A549 (cell line): ENCODE measurements around the gene KCNH2. TPM values are rescaled to one million over a fixed set of nuclear protein-coding genes. Genes with fewer than 3 reads are reported as not detected.
"Not testable (repeated sequence)": the region's sequence is repeated elsewhere in the genome, so short reads cannot be mapped to it uniquely, and the experiment has no call there.

ENCODE experiments used
- ATAC-seq, 2 experiments: fragments of 200-7000 bp in 1 of 2; fragments of >200 bp in 1 of 2; cut with Nextera tagmentation in 1 of 2; cut with Tn5 transposase in 1 of 2; 3 replicates each; pipeline versions ENCODE4 v1.8.0 to v1.9.1; 2018 to 2020; ENCODE audit warnings: mild to moderate bottlenecking in 1 of 2, moderate library complexity in 1 of 2
- CTCF ChIA-PET: fragments of 300-600 bp; sonication (Branson Sonifier 250); formaldehyde crosslinking; extraction: SDS; loops from one replicate; lab custom pipeline; 2021; ENCODE audit warnings: antibody characterized with exemption, inconsistent platforms; lab: Yijun Ruan, JAX
- POLR2A ChIA-PET: fragments of 350-600 bp; formaldehyde crosslinking; extraction: SDS; loops from one replicate; lab custom pipeline; 2021; ENCODE audit warnings: antibody characterized with exemption, inconsistent platforms; lab: Yijun Ruan, JAX
- DNase-seq, 2 experiments: peaks; one replicate each; pipeline versions ENCODE4 v3.0.0 to v3.0.0-alpha.2; 2011 to 2016; ENCODE audit warnings: low read depth in 1 of 2, low spot score in 1 of 2
- FAIRE-seq: peaks from 2 replicates; lab custom pipeline; 2011; peaks lifted over from hg19 to GRCh38; lab: Jason Lieb, UNC
- H3K27ac ChIP-seq, 2 experiments: fragments of >200 bp; sonication (Bioruptor Twin); formaldehyde crosslinking; 3 replicates each; pipeline ENCODE4 v1.5.1; 2016 to 2017
- H3K4me1 ChIP-seq: fragments of >200 bp; sonication (Bioruptor Twin); formaldehyde crosslinking; 3 replicates; pipeline ENCODE4 v1.6.1; 2016
- H3K4me2 ChIP-seq: fragments of >200 bp; sonication (Bioruptor Twin); formaldehyde crosslinking; 3 replicates; pipeline ENCODE4 v1.6.1; 2016
- H3K4me3 ChIP-seq: fragments of >200 bp; sonication (Bioruptor Twin); formaldehyde crosslinking; 3 replicates; pipeline ENCODE4 v1.5.1; 2016
- H3K9me3 ChIP-seq: fragments of >200 bp; sonication (Bioruptor Twin); formaldehyde crosslinking; 3 replicates; pipeline ENCODE4 v1.6.1; 2016
- ATOH8 ChIP-seq: fragments of 250-450 bp; sonication (Bioruptor Pico); IDR thresholded peaks from 2 replicates; pipeline ENCODE4 v1.5.0; 2020; ENCODE audit warnings: low read depth, mild to moderate bottlenecking, moderate library complexity
- BCL3 ChIP-seq: fragments of >200 bp; sonication (Bioruptor Twin); formaldehyde crosslinking; IDR thresholded peaks from 3 replicates; pipeline ENCODE4 v1.6.1; 2016
- EHF ChIP-seq: fragments of 250-450 bp; sonication (Bioruptor Pico); IDR thresholded peaks from 2 replicates; pipeline ENCODE4 v1.5.0; 2020; ENCODE audit warnings: mild to moderate bottlenecking
- FOSL2 ChIP-seq, 2 experiments: fragments of 450-650 bp in 1 of 2; fragments of >200 bp in 1 of 2; sonication (Bioruptor Twin) in 1 of 2; formaldehyde crosslinking; IDR thresholded peaks; 2 replicates each; pipeline versions ENCODE4 v1.5.0 to v1.6.1; 2016 to 2020; ENCODE audit warnings: mild to moderate bottlenecking in 1 of 2, moderate library complexity in 1 of 2
- HOXA7 ChIP-seq: fragments of 250-450 bp; sonication (Bioruptor Pico); IDR thresholded peaks from 2 replicates; pipeline ENCODE4 v1.5.0; 2020; ENCODE audit warnings: mild to moderate bottlenecking, moderate library complexity
- JUNB ChIP-seq: fragments of >200 bp; sonication (Bioruptor Twin); formaldehyde crosslinking; IDR thresholded peaks from 2 replicates; pipeline ENCODE4 v1.6.1; 2016
- MAFK ChIP-seq: fragments of 450-650 bp; IDR thresholded peaks from 2 replicates; pipeline ENCODE4 v1.6.1; 2014; ENCODE audit not compliant: partially characterized antibody
- MAX ChIP-seq: IDR thresholded peaks from 2 replicates; pipeline ENCODE4 v1.6.1; 2012
- NFE2L2 ChIP-seq: fragments of 150-350 bp; conservative IDR thresholded peaks from 2 replicates; pipeline ENCODE4 v1.6.1; 2014; ENCODE audit warnings: low read length
- SREBF2 ChIP-seq: fragments of 450-650 bp; IDR thresholded peaks from 2 replicates; pipeline ENCODE4 v1.6.1; 2014; ENCODE audit warnings: mild to moderate bottlenecking, moderate library complexity
- TP53 ChIP-seq: fragments of 250-450 bp; sonication (Bioruptor Pico); IDR thresholded peaks from 2 replicates; pipeline ENCODE4 v1.5.0; 2021; ENCODE audit warnings: mild to moderate bottlenecking, moderate library complexity
- USF2 ChIP-seq: fragments of 450-650 bp; IDR thresholded peaks from 2 replicates; pipeline ENCODE4 v1.6.1; 2014; ENCODE audit warnings: antibody characterized with exemption
- ZC3H11A ChIP-seq: fragments of 450-650 bp; IDR thresholded peaks from 2 replicates; pipeline ENCODE4 v1.6.1; 2014; ENCODE audit warnings: antibody characterized with exemption, mild to moderate bottlenecking
- ZNF302 ChIP-seq: fragments of 250-450 bp; sonication (Bioruptor Pico); IDR thresholded peaks from 2 replicates; pipeline ENCODE4 v1.9.0; 2021; ENCODE audit warnings: inconsistent platforms, mild to moderate bottlenecking, moderate library complexity
- ZSCAN20 ChIP-seq: fragments of 250-450 bp; sonication (Bioruptor Pico); IDR thresholded peaks from 2 replicates; pipeline ENCODE4 v1.8.0; 2022; ENCODE audit warnings: mild to moderate bottlenecking, moderate library complexity
- WGBS: methylation state at CpG from one replicate; pipeline ENCODE4 v1.1.6; 2017; ENCODE audit errors: missing lambda C conversion rate; 5-methylcytosine and 5-hydroxymethylcytosine counted together
- polyA plus RNA-seq, 4 experiments: library from polyadenylated mRNA; depleted of rRNA in 3 of 4; stranded (reverse); fragments of >200 nt; fragmentation: RNase III in 1 of 4; extraction: RNeasy Plus Mini Kit Qiagen cat#74134 plus additional on column Dnase treatment in 1 of 4; gene quantifications; 2 replicates in 3 of 4; 3 replicates in 1 of 4; pipeline ENCODE4 v1.2.3, GENCODE V29; 2011 to 2017

The KCNH2 gene
- polyA plus RNA-seq, 2 of the 4 experiments (the other 2 are of a cell fraction): 0.26 to 0.41 TPM

GRCh38 chr7:151026771-151027727 is 48.9 kb upstream of the KCNH2 start:
- not testable (repeated sequence) for ATAC-seq, DNase-seq, FAIRE-seq, H3K9me3 ChIP-seq, H3K4me3 ChIP-seq
- ChIA-PET CTCF (interaction anchor here (1.4 to 3.6 kb wide), 8 partner anchors 9 to 85 kb away, joined by 4 to 28 read pairs (median 14); no protein-coding TSS in a partner anchor), POLR2A (interaction anchor here (0.8 to 1.5 kb wide), 6 partner anchors 8 to 649 kb away, joined by 3 to 6 read pairs (median 4); partner anchors contain the start of genes ABCF2 and CDK5)
- TF ChIP-seq ZSCAN20: 0 out of 2 replicates have a peak, but pooled peaks have one; percentile 18
- TF ChIP-seq EHF (CRISPR knock-in tag): 0 out of 2 replicates have a peak, but pooled peaks have one; percentile 56
- H3K27ac ChIP-seq: peak overlapping the region in 1 of 2 experiments; percentile 83; a peak in 2 of 6 replicates
- WGBS: 49% methylated on average over 19 of the region's 19 CpGs
- peak overlapping the region; percentile 74 for H3K4me2 ChIP-seq
- peaks cover 21% of the 10 kb centered on the region; the same call in 2 of the 3 replicates for H3K4me1 ChIP-seq

- H3K9me3 ChIP-seq: no peaks in the 10 kb centered on the region
- H3K4me2 ChIP-seq: no peak overlapping the region
- ChIA-PET POLR2A (no interaction called here), CTCF (interaction anchor here (0.8 to 3.3 kb wide), 5 partner anchors 8 to 85 kb away, joined by 3 to 15 read pairs (median 4); no protein-coding TSS in a partner anchor)
- peaks cover 21% of the 10 kb centered on the region; the same call in 2 of the 3 replicates for H3K4me1 ChIP-seq
- DNase-seq (peak in 1 of 2 experiments; percentile 49), FAIRE-seq (no peak), ATAC-seq (no peak)
- no peak overlapping the region for H3K4me3 ChIP-seq
- 61% methylated on average over 4 of the region's 4 CpGs for WGBS
- TF ChIP-seq BCL3 (no peak), MAFK (peak; percentile 75), FOSL2 (IDR thresholded peaks at IDR 0.05) (no peak), FOSL2 (CRISPR knock-in tag; IDR thresholded peaks at IDR 0.05) (0 out of 2 replicates have a peak, but pooled peaks have one; percentile 21), JUNB (no peak)
- 0 out of 6 replicates have a peak overlapping the region, but pooled peaks of 1 of the 2 experiments have one; percentile 20 for H3K27ac ChIP-seq
These were observed 48.0 kb upstream of the KCNH2 start for GRCh38 chr7:151025924-151026671.

GRCh38 chr7:151024435-151025056 is 46.4 kb upstream of the KCNH2 start, which contains the start of gene ATG9B:
Gene ATG9B, minus strand, starts transcription at chr7:151024494. Its CDS starts 71 bp downstream, at chr7:151024423.
- CTCF ChIA-PET: interaction anchor here (0.9 to 9.0 kb wide), 8 partner anchors 12 to 126 kb away, joined by 3 to 110 read pairs (median 4); no protein-coding TSS in a partner anchor

More at GRCh38 chr7:151024435-151025056, 46.4 kb upstream of the KCNH2 start, which contains the start of gene ATG9B:
- Histone ChIP-seq H3K9me3 (no peaks in the 10 kb centered on the region), H3K4me3 (no peak within 1 kb of the TSS), H3K4me2 (no peak within 1 kb of the TSS), H3K27ac (0 out of 6 replicates have a peak within 1 kb of the TSS, but pooled peaks of 1 of the 2 experiments have one; percentile 13), H3K4me1 (peaks cover 16% of the 10 kb centered on the region; the same call in 2 of the 3 replicates)
- ATAC-seq: no peak
- WGBS: 59% methylated on average over 4 of the region's 4 CpGs
- TF ChIP-seq SREBF2 (no peak), BCL3 (no peak), USF2 (no peak), ZNF302 (CRISPR knock-in tag) (no peak), ZC3H11A (no peak), MAX (no peak), HOXA7 (no peak), TP53 (CRISPR knock-in tag) (no peak), NFE2L2 (no peak), MAFK (no peak), JUNB (no peak), ATOH8 (no peak)
- no peak for FAIRE-seq
- POLR2A ChIA-PET: no interaction called here
- no peak for DNase-seq
